ENCODE results near the gene ZNF276.
A peak's percentile ranks its signal among the peaks of the same experiment; 100 is the strongest.

DNA sequence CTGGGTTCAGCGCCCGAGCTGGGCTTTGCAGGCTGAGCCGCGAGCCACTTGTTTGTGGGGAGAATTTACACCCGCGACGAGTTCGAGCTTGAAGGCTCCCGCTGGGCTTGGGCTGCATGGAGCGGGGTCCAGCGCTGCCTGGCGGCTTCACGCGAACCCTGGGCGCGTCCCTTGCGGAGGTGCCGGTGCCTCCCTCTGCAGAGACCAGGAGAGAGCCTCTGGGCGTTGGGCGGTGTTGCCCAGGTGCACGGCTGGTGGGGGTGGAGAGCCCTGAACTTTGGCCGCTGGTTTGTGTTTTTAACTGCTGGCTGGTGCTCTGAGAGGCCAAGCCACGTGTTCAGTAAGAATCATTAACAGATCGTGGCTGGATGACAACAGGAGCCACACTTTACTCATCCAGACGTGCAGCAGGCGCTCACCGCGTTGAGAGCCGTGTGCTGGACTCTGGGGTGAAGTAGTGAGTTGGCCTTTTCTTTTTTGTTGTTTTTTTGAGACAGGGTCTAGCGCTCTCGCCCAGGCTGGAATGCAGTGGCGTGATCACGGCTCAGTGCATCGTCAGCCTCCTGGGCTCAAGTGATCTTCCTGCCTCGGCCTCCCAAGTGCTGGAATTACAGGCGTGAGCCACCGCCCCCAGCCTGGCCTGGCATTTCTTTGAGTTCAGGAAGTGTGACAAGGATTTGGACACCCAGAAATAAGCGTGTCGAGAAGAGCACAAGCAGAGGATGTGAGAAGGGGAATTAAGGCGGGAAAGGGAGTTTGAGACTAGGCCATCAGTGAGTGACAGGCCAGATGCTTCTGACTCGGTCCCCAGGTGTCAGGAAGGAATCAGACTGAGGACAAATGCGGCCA, 34.0 kb upstream of the ZNF276 start:
- TF ChIP-seq, protein P1, sequence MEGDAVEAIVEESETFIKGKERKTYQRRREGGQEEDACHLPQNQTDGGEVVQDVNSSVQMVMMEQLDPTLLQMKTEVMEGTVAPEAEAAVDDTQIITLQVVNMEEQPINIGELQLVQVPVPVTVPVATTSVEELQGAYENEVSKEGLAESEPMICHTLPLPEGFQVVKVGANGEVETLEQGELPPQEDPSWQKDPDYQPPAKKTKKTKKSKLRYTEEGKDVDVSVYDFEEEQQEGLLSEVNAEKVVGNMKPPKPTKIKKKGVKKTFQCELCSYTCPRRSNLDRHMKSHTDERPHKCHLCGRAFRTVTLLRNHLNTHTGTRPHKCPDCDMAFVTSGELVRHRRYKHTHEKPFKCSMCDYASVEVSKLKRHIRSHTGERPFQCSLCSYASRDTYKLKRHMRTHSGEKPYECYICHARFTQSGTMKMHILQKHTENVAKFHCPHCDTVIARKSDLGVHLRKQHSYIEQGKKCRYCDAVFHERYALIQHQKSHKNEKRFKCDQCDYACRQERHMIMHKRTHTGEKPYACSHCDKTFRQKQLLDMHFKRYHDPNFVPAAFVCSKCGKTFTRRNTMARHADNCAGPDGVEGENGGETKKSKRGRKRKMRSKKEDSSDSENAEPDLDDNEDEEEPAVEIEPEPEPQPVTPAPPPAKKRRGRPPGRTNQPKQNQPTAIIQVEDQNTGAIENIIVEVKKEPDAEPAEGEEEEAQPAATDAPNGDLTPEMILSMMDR (IDR thresholded peaks at IDR 0.05; ENCODE audit: control extremely low read depth in 1 of 3, insufficient read depth in 1 of 3, low read depth in 1 of 3, low read length in 3 of 3), result no peak
- TF ChIP-seq POLR2A (IDR thresholded peaks at IDR 0.05; ENCODE audit: control extremely low read depth in 1 of 2, low read depth in 2 of 2, low read length in 2 of 2) (no peak), SIN3A (conservative IDR thresholded peaks at IDR 0.05 in 1 of 2, IDR thresholded peaks at IDR 0.05 in 1 of 2; ENCODE audit: low read depth in 1 of 2, low read length in 2 of 2) (0 out of 4 replicates have a peak, but pooled peaks of 1 of the 2 experiments have one; percentile 54), SUZ12 (IDR thresholded peaks at IDR 0.05; ENCODE audit: low read length) (no peak), EP300 (IDR thresholded peaks at IDR 0.05; ENCODE audit: borderline replicate concordance in 1 of 2, low read depth in 2 of 2, low read length in 2 of 2) (no peak), RAD21 (IDR thresholded peaks at IDR 0.05 in 1 of 2, conservative IDR thresholded peaks at IDR 0.05 in 1 of 2; ENCODE audit: low read depth in 2 of 2, low read length in 2 of 2) (no peak)

All from H1 (cell line).